Activated CD8-positive, alpha-beta T cell treated with anti-CD3 and anti-CD28 coated beads, Interleukin-2, amount 10 ng/mL, durations not matched to agents 7 days and 5 days (primary cell): Measurements from ENCODE around the gene LSAMP. TPM values are rescaled to one million over a fixed set of nuclear protein-coding genes. Genes with fewer than 3 reads are reported as not detected.
"Not testable (repeated sequence)": the region's sequence is repeated elsewhere in the genome, so short reads cannot be mapped to it uniquely, and the experiment has no call there.

Experiments used
- ATAC-seq: fragments of 150-1000 bp; cut with Tn5 transposase; one replicate; pipeline ENCODE4 v1.10.0; 2021; ENCODE audit warnings: moderate library complexity
- CTCF ChIA-PET: fragments of 350-600 bp; sonication (Branson Sonifier 250); formaldehyde crosslinking; loops from one replicate; lab custom pipeline; 2021; ENCODE audit warnings: antibody characterized with exemption; lab: Charles Lee
- POLR2A ChIA-PET: fragments of 350-600 bp; sonication (Branson Sonifier 250); formaldehyde crosslinking; loops from one replicate; lab custom pipeline; 2021; ENCODE audit warnings: antibody characterized with exemption; lab: Charles Lee
- DNase-seq: peaks from one replicate; pipeline ENCODE4 v3.0.0-alpha.2; 2020
- H3K27ac Mint-ChIP-seq: one replicate; pipeline ENCODE4 v1.8.0; 2021; ENCODE audit warnings: mild to moderate bottlenecking, mixed read lengths
- H3K27me3 Mint-ChIP-seq: one replicate; pipeline ENCODE4 v1.8.0; 2021; ENCODE audit warnings: low read depth, mixed read lengths
- H3K36me3 Mint-ChIP-seq: one replicate; pipeline ENCODE4 v1.8.0; 2021; ENCODE audit warnings: low read depth, mixed read lengths
- H3K4me1 Mint-ChIP-seq: one replicate; pipeline ENCODE4 v1.8.0; 2021; ENCODE audit warnings: low read depth, mixed read lengths
- H3K4me3 Mint-ChIP-seq: one replicate; pipeline ENCODE4 v1.8.0; 2021; ENCODE audit warnings: mild to moderate bottlenecking, mixed read lengths
- H3K9me3 Mint-ChIP-seq: one replicate; pipeline ENCODE4 v1.8.0; 2022; ENCODE audit warnings: mixed read lengths; ENCODE audit not compliant: insufficient read depth
- total RNA-seq, 2 experiments: library from RNA; stranded (reverse); gene quantifications; one replicate each; pipeline ENCODE4 v1.2.3, GENCODE V29; 2021

LSAMP gene
- total RNA-seq, 2 experiments from 2014 or later, result not detected

GRCh38 chr3:116247605-116248004, 197.7 kb downstream of the LSAMP start:
- no peak overlapping the region for H3K4me3 Mint-ChIP-seq
- H3K27ac Mint-ChIP-seq, result no peak overlapping the region
- ChIA-PET POLR2A (no interaction called here), CTCF (no interaction called here)
- no peak for DNase-seq
- no peaks in the 10 kb centered on the region for H3K27me3 Mint-ChIP-seq
- no peaks in the 10 kb centered on the region for H3K4me1 Mint-ChIP-seq
- H3K36me3 Mint-ChIP-seq, result no peaks in the 10 kb centered on the region
- H3K9me3 Mint-ChIP-seq, result no peaks in the 10 kb centered on the region
- ATAC-seq, result no peak

DNA sequence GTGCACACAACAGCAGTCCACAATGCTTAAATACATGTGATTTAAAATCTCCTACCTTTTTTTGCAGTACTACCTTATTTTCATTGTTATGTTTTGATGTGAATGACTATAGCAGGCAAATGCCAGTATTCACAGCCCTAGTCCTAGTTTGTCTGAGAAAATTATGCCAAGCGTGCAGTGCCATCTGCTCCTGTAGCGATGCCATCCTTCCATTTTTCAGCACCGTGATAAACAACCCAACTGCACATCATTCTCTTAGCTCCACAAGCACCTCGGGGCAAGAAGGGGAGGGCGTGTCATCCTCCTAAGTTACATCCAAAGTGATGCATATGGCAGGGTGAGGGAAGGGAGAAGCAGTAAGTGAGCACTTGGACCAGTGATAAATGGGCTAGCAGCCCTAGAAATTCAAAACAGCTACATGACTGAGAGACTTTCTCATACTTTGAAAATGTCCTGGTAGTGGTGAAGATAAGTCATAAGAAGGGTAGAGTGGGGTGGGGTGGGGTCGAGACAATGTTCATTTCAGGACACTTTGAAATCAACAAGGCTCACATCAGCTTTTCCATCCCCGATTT, 198.8 kb downstream of the LSAMP start:
- CTCF ChIA-PET, result no interaction called here
- DNase-seq, result no peak

GRCh38 chr3:116242825-116243224, 202.5 kb downstream of the LSAMP start:
- Mint-ChIP-seq H3K27ac (no peak overlapping the region), H3K36me3 (no peaks in the 10 kb centered on the region), H3K27me3 (no peaks in the 10 kb centered on the region), H3K4me1 (no peaks in the 10 kb centered on the region), H3K4me3 (no peak overlapping the region), H3K9me3 (no peaks in the 10 kb centered on the region)
- ATAC-seq, result no peak
- POLR2A ChIA-PET, result no interaction called here
- DNase-seq, result no peak
- CTCF ChIA-PET, result no interaction called here

More for the DNA sequence above, 198.8 kb downstream of the LSAMP start:
- no peaks in the 10 kb centered on the region for H3K4me1 Mint-ChIP-seq
- no peak overlapping the region for H3K4me3 Mint-ChIP-seq
- no peaks in the 10 kb centered on the region for H3K27me3 Mint-ChIP-seq
- no peak for ATAC-seq
- POLR2A ChIA-PET, result no interaction called here
- no peak overlapping the region for H3K27ac Mint-ChIP-seq
- H3K36me3 Mint-ChIP-seq, result no peaks in the 10 kb centered on the region
- no peaks in the 10 kb centered on the region for H3K9me3 Mint-ChIP-seq

- ChIA-PET POLR2A (no interaction called here), CTCF (no interaction called here)
- Mint-ChIP-seq H3K27me3 (no peaks in the 10 kb centered on the region), H3K4me3 (no peak overlapping the region), H3K36me3 (no peaks in the 10 kb centered on the region), H3K9me3 (no peaks in the 10 kb centered on the region), H3K4me1 (no peaks in the 10 kb centered on the region), H3K27ac (no peak overlapping the region)
- ATAC-seq, result no peak
- DNase-seq, result no peak
These were observed 203.6 kb downstream of the LSAMP start for GRCh38 chr3:116241677-116242076.

GRCh38 chr3:116240261-116240660, 205.0 kb downstream of the LSAMP start:
- CTCF ChIA-PET, result no interaction called here
- Mint-ChIP-seq H3K4me3 (no peak overlapping the region), H3K36me3 (no peaks in the 10 kb centered on the region), H3K9me3 (no peaks in the 10 kb centered on the region), H3K4me1 (no peaks in the 10 kb centered on the region), H3K27me3 (no peaks in the 10 kb centered on the region), H3K27ac (no peak overlapping the region)
- DNase-seq (no peak), ATAC-seq (no peak)
- POLR2A ChIA-PET, result no interaction called here

GRCh38 chr3:116238846-116239565, 206.3 kb downstream of the LSAMP start:
- ChIA-PET CTCF (no interaction called here), POLR2A (no interaction called here)
- Mint-ChIP-seq H3K27me3 (no peaks in the 10 kb centered on the region), H3K4me1 (no peaks in the 10 kb centered on the region), H3K9me3 (no peaks in the 10 kb centered on the region), H3K36me3 (no peaks in the 10 kb centered on the region), H3K27ac (no peak overlapping the region), H3K4me3 (no peak overlapping the region)
- ATAC-seq (no peak), DNase-seq (no peak)

DNA sequence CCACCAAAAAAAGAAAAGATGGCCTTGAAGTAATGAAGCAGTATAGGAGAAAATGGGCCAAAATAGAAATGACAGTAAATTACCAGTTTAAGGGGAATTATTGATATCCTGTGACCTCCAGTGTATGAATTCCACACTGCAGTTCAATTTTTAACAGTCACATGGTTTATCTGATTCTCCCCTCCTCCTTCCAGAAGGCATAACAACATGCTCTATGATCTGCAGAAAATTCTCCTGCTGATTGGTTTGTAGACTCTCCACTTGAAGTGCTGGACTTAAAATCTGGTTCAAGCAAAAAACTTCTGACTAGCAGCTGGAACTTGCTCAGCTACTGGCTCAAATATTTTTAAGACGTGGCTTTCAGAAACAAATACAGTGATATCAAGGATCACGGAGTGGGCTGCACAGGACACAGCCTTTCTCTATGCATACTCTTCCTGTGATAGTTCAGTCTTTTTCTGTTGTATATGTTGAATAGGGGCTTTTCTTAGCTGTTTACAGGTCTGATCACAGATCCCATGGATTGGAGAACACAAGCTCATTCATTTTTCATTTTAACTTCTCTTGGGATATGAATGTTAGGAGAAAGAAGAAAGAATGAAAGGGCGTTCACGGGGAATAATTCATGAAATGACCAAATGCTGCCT, 211.5 kb downstream of the LSAMP start:
- ChIA-PET POLR2A (no interaction called here), CTCF (no interaction called here)
- H3K36me3 Mint-ChIP-seq, result no peaks in the 10 kb centered on the region
- no peak overlapping the region for H3K4me3 Mint-ChIP-seq
- H3K9me3 Mint-ChIP-seq, result no peaks in the 10 kb centered on the region
- no peak overlapping the region for H3K27ac Mint-ChIP-seq
- H3K27me3 Mint-ChIP-seq, result no peaks in the 10 kb centered on the region
- no peaks in the 10 kb centered on the region for H3K4me1 Mint-ChIP-seq
- no peak for DNase-seq
- no peak for ATAC-seq

GRCh38 chr3:116230431-116231020, 214.8 kb downstream of the LSAMP start:
- POLR2A ChIA-PET, result no interaction called here

DNA sequence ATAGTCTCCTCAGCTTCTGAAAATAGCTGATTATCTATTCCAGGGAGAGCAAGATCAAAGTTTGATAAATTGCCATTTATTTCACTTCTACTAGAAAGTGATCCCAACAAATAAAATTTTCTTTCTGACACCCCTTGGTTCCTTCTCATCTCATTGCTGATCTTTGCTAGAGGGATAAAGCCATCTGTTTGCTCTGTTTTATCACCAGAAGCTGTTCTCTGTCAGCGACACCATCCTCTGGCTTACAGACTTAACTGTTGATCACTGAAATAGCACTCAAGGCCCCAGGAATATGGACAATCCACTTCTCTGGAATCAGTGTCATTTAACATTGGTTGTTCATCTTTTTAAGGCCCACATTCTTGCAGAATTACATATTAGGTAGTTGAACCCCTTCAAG, 219.0 kb downstream of the LSAMP start:
- Mint-ChIP-seq H3K4me3 (no peak overlapping the region), H3K9me3 (peaks cover 3% of the 10 kb centered on the region), H3K27me3 (no peaks in the 10 kb centered on the region)

More at GRCh38 chr3:116230431-116231020, 214.8 kb downstream of the LSAMP start:
- H3K27ac Mint-ChIP-seq, result no peak overlapping the region
- ATAC-seq, result no peak
- no peaks in the 10 kb centered on the region for H3K9me3 Mint-ChIP-seq
- H3K36me3 Mint-ChIP-seq, result no peaks in the 10 kb centered on the region
- no peak for DNase-seq
- no peaks in the 10 kb centered on the region for H3K4me1 Mint-ChIP-seq
- CTCF ChIA-PET, result no interaction called here
- H3K4me3 Mint-ChIP-seq, result no peak overlapping the region
- no peaks in the 10 kb centered on the region for H3K27me3 Mint-ChIP-seq

DNA sequence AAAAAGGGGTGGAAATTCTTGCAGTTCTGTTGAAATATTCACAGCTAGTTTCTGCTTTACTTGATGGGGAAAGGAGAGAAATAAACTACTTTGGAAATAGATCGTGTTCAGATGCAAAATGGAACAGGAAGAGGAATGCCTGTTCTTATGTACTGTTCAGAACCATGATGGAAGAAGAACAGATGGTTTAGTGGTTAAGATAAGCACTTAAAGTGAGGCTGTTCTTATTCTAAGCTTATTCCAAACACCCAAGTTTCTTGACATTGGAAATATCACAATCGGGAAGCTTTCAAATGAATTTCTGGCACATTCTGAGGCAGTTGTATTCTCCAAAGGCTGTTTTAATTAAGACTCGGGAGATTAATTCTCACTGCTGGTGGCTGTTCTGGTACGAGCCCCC, 228.5 kb downstream of the LSAMP start:
- Mint-ChIP-seq H3K36me3 (no peaks in the 10 kb centered on the region), H3K4me1 (no peaks in the 10 kb centered on the region), H3K27me3 (no peaks in the 10 kb centered on the region), H3K27ac (no peak overlapping the region), H3K4me3 (no peak overlapping the region), H3K9me3 (peaks cover 5% of the 10 kb centered on the region)
- DNase-seq (no peak), ATAC-seq (no peak)
- ChIA-PET CTCF (no interaction called here), POLR2A (no interaction called here)

More for the DNA sequence above, 219.0 kb downstream of the LSAMP start:
- Mint-ChIP-seq H3K4me1 (no peaks in the 10 kb centered on the region), H3K27ac (no peak overlapping the region), H3K36me3 (no peaks in the 10 kb centered on the region)
- DNase-seq (no peak), ATAC-seq (no peak)
- POLR2A ChIA-PET, result interaction anchor here (0.6 kb wide), 1 partner anchor 9 kb away, joined by 3 read pairs; no protein-coding TSS in a partner anchor
- CTCF ChIA-PET, result no interaction called here

DNA sequence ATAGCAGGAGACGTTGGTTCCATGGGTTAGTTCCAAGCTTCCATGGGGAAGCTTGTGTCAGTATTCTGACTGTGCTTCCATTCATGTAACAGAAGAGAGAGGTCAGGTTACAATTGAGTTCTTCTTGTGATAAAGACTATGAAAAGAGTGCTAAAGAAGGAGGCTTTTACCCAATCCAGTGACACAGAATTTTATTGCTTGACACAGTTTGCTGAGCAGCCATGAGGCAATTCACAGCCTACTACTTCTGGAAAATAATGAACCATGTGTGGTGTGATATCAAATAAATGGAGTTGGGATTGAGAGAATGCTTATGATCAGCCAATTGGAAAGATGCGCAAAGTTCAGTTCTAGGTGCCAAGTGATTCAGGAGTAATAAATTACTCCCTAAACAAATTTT, 233.4 kb downstream of the LSAMP start:
- H3K27ac Mint-ChIP-seq, result no peak overlapping the region
- no peak for DNase-seq
- POLR2A ChIA-PET, result no interaction called here
- H3K27me3 Mint-ChIP-seq, result no peaks in the 10 kb centered on the region
- H3K4me1 Mint-ChIP-seq, result no peaks in the 10 kb centered on the region
- H3K4me3 Mint-ChIP-seq, result no peak overlapping the region
- CTCF ChIA-PET, result no interaction called here
- H3K36me3 Mint-ChIP-seq, result no peaks in the 10 kb centered on the region
- ATAC-seq, result no peak
- H3K9me3 Mint-ChIP-seq, result peaks cover 10% of the 10 kb centered on the region

DNA sequence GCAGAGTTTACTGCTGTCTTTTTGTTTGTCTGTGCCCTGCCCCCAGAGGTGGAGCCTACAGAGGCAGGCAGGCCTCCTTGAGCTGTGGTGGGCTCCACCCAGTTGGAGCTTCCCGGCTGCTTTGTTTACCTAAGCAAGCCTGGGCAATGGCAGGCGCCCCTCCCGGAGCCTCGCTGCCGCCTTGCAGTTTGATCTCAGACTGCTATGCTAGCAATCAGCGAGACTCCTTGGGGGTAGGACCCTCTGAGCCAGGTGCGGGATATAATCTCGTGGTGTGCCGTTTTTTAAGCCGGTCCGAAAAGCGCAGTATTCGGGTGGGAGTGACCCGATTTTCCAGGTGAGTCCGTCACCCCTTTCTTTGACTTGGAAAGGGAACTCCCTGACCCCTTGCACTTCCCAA, 236.5 kb downstream of the LSAMP start:
- ATAC-seq, H3K4me3 Mint-ChIP-seq, H3K27ac Mint-ChIP-seq, H3K36me3 Mint-ChIP-seq, POLR2A ChIA-PET, DNase-seq, CTCF ChIA-PET, H3K27me3 Mint-ChIP-seq, H3K4me1 Mint-ChIP-seq: not testable (repeated sequence)
- H3K9me3 Mint-ChIP-seq, result peaks cover 10% of the 10 kb centered on the region
